ENCODE results near the gene VSIG8. TPM values are rescaled to one million over a fixed set of nuclear protein-coding genes. Genes with fewer than 3 reads are reported as not detected.
A peak's percentile ranks its signal among the peaks of the same experiment; 100 is the strongest.
"Not testable (repeated sequence)": the region's sequence is repeated elsewhere in the genome, so short reads cannot be mapped to it uniquely, and the experiment has no call there.

Gene VSIG8
- total RNA-seq, 1 donor from 2014 or later, result not detected

- Mint-ChIP-seq H3K27ac (no peak overlapping the region), H3K4me3 (no peak overlapping the region), H3K4me1 (peaks cover 10% of the 10 kb centered on the region), H3K27me3 (no peaks in the 10 kb centered on the region), H3K9me3 (no peaks in the 10 kb centered on the region), H3K36me3 (ENCODE audit: low read depth) (no peaks in the 10 kb centered on the region)
- intact Hi-C loops (cut with micrococcal nuclease), result no loop called here
- CTCF ChIA-PET, result no interaction called here
- no peak for TF ChIP-seq CTCF (IDR thresholded peaks at IDR 0.05)
- no peak for DNase-seq
- no peak for ATAC-seq (ENCODE audit: low read depth)
- POLR2A ChIA-PET, result no interaction called here
Observed at GRCh38 chr1:159902541-159902940, 40.1 kb upstream of the VSIG8 start.

DNA sequence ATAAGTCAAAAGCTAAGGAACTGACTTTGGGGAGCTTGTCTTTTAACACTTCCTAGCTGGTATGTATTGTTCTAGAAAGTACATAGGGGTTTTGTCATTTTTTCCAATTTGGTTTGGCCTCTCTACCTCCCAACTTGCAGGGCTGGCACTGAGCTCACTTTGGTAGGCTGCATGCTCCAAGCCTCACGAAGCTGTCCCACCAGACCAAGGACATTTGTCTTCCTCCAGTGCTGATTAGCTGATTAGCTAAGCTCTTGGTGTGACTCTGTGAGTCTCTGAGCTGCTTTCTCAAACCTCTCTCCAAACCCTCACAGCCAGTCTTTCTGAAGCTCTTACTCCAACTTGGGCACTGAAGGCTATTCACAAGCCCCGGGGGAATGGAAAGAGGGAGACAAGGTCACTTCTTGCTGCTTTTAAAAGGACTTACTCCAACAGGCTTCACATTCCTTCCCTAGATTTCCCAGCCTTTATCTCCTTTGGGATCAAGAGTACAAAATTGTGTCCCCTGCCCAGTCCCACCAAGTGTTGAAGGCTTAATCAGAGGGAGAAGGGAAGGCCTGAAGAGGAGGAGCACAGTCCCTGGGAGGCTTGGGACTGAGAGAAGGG lies 38.4 kb upstream of the VSIG8 start:
- no peak for TF ChIP-seq CTCF (IDR thresholded peaks at IDR 0.05)
- H3K27ac Mint-ChIP-seq, result no peak overlapping the region
- H3K9me3 Mint-ChIP-seq, result no peaks in the 10 kb centered on the region
- intact Hi-C loops (cut with micrococcal nuclease), result no loop called here
- ATAC-seq (ENCODE audit: low read depth) (no peak), DNase-seq (no peak)
- CTCF ChIA-PET, result no interaction called here
- H3K4me3 Mint-ChIP-seq, result no peak overlapping the region
- POLR2A ChIA-PET, result no interaction called here
- H3K27me3 Mint-ChIP-seq, result no peaks in the 10 kb centered on the region
- peaks cover 10% of the 10 kb centered on the region for H3K4me1 Mint-ChIP-seq
- H3K36me3 Mint-ChIP-seq (ENCODE audit: low read depth), result no peaks in the 10 kb centered on the region

DNA sequence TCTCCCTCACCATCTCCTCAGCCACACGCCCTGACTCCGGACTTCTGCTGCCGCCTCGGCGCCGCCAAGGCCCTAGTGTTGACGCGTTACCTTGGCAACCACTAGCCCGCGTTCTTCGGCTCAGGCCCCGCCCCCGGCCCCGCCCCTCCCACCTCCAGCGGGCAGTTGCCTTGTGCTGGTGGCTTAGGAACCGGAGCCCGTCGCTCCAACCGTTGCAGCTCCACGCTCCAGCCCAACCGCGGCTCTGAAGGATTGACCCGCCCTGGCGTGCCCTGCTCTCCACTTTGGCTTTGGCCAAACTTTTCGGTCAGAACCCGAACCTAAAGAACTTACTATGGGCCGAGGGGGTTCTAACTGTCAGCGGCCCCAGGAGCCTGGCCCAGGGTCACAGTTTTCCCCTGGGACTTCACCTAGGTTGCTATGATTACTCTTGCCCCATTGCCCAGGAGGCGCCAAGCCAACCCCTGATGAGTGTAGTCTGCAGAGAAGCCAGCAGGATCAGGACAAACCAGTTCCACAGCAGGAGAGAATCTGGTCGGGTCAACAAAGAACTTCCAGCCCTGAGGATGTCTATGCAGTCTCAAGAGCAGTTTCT lies 37.7 kb upstream of the VSIG8 start, which contains the start of gene CFAP45:
Gene CFAP45, minus strand, starts transcription at position 80 of the 595 bp plus-strand sequence. Its CDS starts 67 bp downstream, at position 13.
- Mint-ChIP-seq H3K4me3 (no peak within 1 kb of the TSS), H3K9me3 (no peaks in the 10 kb centered on the region), H3K27ac (no peak within 1 kb of the TSS), H3K36me3 (ENCODE audit: low read depth) (no peaks in the 10 kb centered on the region), H3K4me1 (peaks cover 10% of the 10 kb centered on the region), H3K27me3 (no peaks in the 10 kb centered on the region)
- ATAC-seq (ENCODE audit: low read depth) (peak; percentile 37), DNase-seq (no peak)
- TF ChIP-seq CTCF (IDR thresholded peaks at IDR 0.05), result no peak
- POLR2A ChIA-PET, result no interaction called here
- CTCF ChIA-PET, result no interaction called here
- intact Hi-C loops (cut with micrococcal nuclease), result no loop called here

DNA sequence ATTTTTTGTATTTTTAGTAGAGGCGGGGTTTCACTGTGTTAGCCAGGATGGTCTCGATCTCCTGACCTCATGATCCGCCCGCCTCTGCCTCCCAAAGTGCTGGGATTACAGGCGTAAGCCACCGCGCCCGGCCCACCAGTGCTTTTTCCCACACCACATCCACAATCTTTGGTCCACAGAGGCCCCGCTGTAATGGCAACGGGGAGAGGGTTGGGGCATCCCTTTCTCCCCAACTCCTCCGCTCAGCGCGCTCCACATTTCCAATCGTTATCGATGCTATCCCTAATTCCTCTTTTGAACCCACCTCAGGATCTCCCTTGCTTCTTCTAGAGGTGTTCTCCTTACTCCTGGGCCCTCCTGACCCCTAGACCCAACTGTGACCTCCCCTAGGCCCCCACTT lies 37.2 kb upstream of the VSIG8 start:
- H3K4me1 Mint-ChIP-seq, result peaks cover 10% of the 10 kb centered on the region
- intact Hi-C loops (cut with micrococcal nuclease); ATAC-seq (ENCODE audit: low read depth); H3K9me3 Mint-ChIP-seq; H3K36me3 Mint-ChIP-seq (ENCODE audit: low read depth); CTCF ChIA-PET; H3K27ac Mint-ChIP-seq; DNase-seq; H3K27me3 Mint-ChIP-seq; H3K4me3 Mint-ChIP-seq: not testable (repeated sequence)
- POLR2A ChIA-PET, result interaction anchor here (0.6 kb wide), 1 partner anchor 17 kb away, joined by 9 read pairs; no protein-coding TSS in a partner anchor

DNA sequence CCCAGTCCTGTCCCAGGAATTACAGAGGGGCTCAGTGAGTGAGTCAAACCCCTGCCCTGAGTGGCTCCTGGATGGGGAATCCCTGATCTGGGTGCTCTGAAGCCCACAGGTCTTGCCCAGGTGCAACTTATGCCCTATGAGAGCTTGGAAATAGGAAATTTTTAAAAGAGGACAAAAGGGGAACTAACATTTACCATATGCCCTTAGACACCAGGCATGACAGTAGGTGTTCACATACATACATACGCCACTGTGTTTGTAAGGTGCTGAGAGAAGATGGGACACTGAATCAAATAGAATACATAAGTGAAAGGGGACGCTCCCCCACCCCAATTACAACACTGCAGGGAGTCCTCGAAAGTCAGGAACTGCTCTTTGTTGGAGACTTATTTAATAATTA lies 36.1 kb upstream of the VSIG8 start:
- ATAC-seq (ENCODE audit: low read depth) (no peak), DNase-seq (no peak)
- no peaks in the 10 kb centered on the region for H3K27me3 Mint-ChIP-seq
- TF ChIP-seq CTCF (IDR thresholded peaks at IDR 0.05), result no peak
- H3K36me3 Mint-ChIP-seq (ENCODE audit: low read depth), result no peaks in the 10 kb centered on the region
- no peak overlapping the region for H3K27ac Mint-ChIP-seq
- H3K4me3 Mint-ChIP-seq, result no peak overlapping the region
- CTCF ChIA-PET, result no interaction called here
- peaks cover 10% of the 10 kb centered on the region for H3K4me1 Mint-ChIP-seq
- POLR2A ChIA-PET, result no interaction called here
- intact Hi-C loops (cut with micrococcal nuclease), result no loop called here
- no peaks in the 10 kb centered on the region for H3K9me3 Mint-ChIP-seq
